HepG2 (cell line): Measurements from ENCODE around the gene COBLL1. TPM values are rescaled to one million over a fixed set of nuclear protein-coding genes. Genes with fewer than 3 reads are reported as not detected.
A peak's percentile ranks its signal among the peaks of the same experiment; 100 is the strongest.

ENCODE experiments used
- ARID3A ChIP-seq: IDR thresholded peaks from 2 replicates; pipeline ENCODE4 v1.6.1; 2012; ENCODE audit warnings: low read depth, low read length, improper control_type of control experiment
- ARNT ChIP-seq: fragments of 450-650 bp; IDR thresholded peaks from 2 replicates; pipeline ENCODE4 v1.6.1; 2017
- CCDC6 ChIP-seq: sonication (generic); formaldehyde crosslinking; IDR thresholded peaks from 2 replicates; pipeline ENCODE4 v1.8.1; 2022; ENCODE audit warnings: mild to moderate bottlenecking, missing genetic modification reagents, moderate library complexity
- CEBPG ChIP-seq: IDR thresholded peaks from 2 replicates; pipeline ENCODE4 v1.6.1; 2016
- EZH2 ChIP-seq: conservative IDR thresholded peaks from 2 replicates; pipeline ENCODE4 v1.6.1; 2012; ENCODE audit warnings: mild to moderate bottlenecking, low read depth, low read length, moderate library complexity
- HNF4A ChIP-seq: sonication (generic); formaldehyde crosslinking; IDR thresholded peaks from 2 replicates; pipeline ENCODE4 v1.4.0; 2020; ENCODE audit warnings: missing genetic modification reagents
- NCOA2 ChIP-seq: sonication (generic); formaldehyde crosslinking; IDR thresholded peaks from 2 replicates; pipeline ENCODE4 v1.8.0; 2022; ENCODE audit warnings: inconsistent platforms
- NR2F1 ChIP-seq, 2 experiments: fragments of 450-650 bp in 1 of 2; formaldehyde crosslinking in 1 of 2; IDR thresholded peaks; 2 replicates each; pipeline versions ENCODE4 v1.5.0 to v1.6.1; 2016 to 2020; ENCODE audit warnings: mild to moderate bottlenecking in 1 of 2, missing compliant biosample characterization in 1 of 2, missing genetic modification reagents in 1 of 2, moderate library complexity in 1 of 2
- POGK ChIP-seq: sonication (generic); formaldehyde crosslinking; conservative IDR thresholded peaks from 2 replicates; pipeline ENCODE4 v1.8.0; 2022; ENCODE audit warnings: mild to moderate bottlenecking, moderate library complexity, missing genetic modification reagents
- SKI ChIP-seq: fragments of 450-650 bp; IDR thresholded peaks from one replicate; pipeline ENCODE4 v1.6.1; 2018; ENCODE audit warnings: mild to moderate bottlenecking; ENCODE audit not compliant: partially characterized antibody
- SSRP1 ChIP-seq: IDR thresholded peaks from 2 replicates; pipeline ENCODE4 v1.6.1; 2016; ENCODE audit warnings: control low read depth
- ZBTB7A ChIP-seq: sonication (generic); formaldehyde crosslinking; IDR thresholded peaks from 2 replicates; pipeline ENCODE4 v1.8.0; 2022; ENCODE audit warnings: mild to moderate bottlenecking, missing genetic modification reagents
- ZMYM3 ChIP-seq: sonication (generic); formaldehyde crosslinking; IDR thresholded peaks from 2 replicates; pipeline ENCODE4 v1.5.1; 2020; ENCODE audit warnings: mild to moderate bottlenecking, missing genetic modification reagents
- ZNF101 ChIP-seq: sonication (generic); formaldehyde crosslinking; IDR thresholded peaks from 2 replicates; pipeline ENCODE4 v1.4.0; 2020; ENCODE audit warnings: mild to moderate bottlenecking, low read depth, missing genetic modification reagents, borderline replicate concordance
- ZNF280B ChIP-seq: sonication (generic); formaldehyde crosslinking; IDR thresholded peaks from 2 replicates; pipeline ENCODE4 v1.5.0; 2020; ENCODE audit warnings: missing genetic modification reagents, mild to moderate bottlenecking, borderline replicate concordance
- ZNF329 ChIP-seq: sonication (generic); formaldehyde crosslinking; IDR thresholded peaks from 2 replicates; pipeline ENCODE4 v1.9.0; 2021; ENCODE audit warnings: low read depth, mild to moderate bottlenecking, missing genetic modification reagents
- ZNF556 ChIP-seq: sonication (generic); formaldehyde crosslinking; IDR thresholded peaks from 2 replicates; pipeline ENCODE4 v1.4.0; 2020; ENCODE audit warnings: mild to moderate bottlenecking, missing genetic modification reagents, borderline replicate concordance
- ZNF7 ChIP-seq: IDR thresholded peaks from 2 replicates; pipeline ENCODE4 v1.6.1; 2016; ENCODE audit warnings: missing biosample characterization, missing genetic modification reagents
- ZNF737 ChIP-seq: sonication (generic); formaldehyde crosslinking; IDR thresholded peaks from 2 replicates; pipeline ENCODE4 v1.5.0; 2020; ENCODE audit warnings: missing genetic modification reagents, mild to moderate bottlenecking, borderline replicate concordance
- polyA plus RNA-seq, 8 experiments: library from polyadenylated mRNA; depleted of rRNA in 3 of 8; stranded (reverse) in 7 of 8; unstranded in 1 of 8; fragments of >200 nt; fragmentation: Illumina TruSeq in 4 of 8; extraction: Trizol in 4 of 8; gene quantifications; 2 replicates each; pipeline versions ENCODE4 v1.2.1 to v1.2.3, GENCODE V29; 2011 to 2016; ENCODE audit warnings: low read depth in 4 of 8, missing spikeins in 1 of 8, mixed read lengths in 1 of 8; ENCODE audit not compliant: insufficient read depth in 1 of 8
- total RNA-seq, 5 experiments: library from RNA; depleted of rRNA; stranded (reverse); fragments of >200 nt; fragmentation: Illumina TruSeq; extraction: Trizol; gene quantifications; 2 replicates each; pipeline ENCODE4 v1.2.3, GENCODE V29; 2016; ENCODE audit warnings: low read depth in 1 of 5
- TF ChIP-seq, protein P1 (sequence below): sonication (generic); formaldehyde crosslinking; IDR thresholded peaks from 2 replicates; pipeline ENCODE4 v1.4.0; 2020; ENCODE audit warnings: missing genetic modification reagents
- TF ChIP-seq, protein P2 (sequence below): sonication (generic); formaldehyde crosslinking; IDR thresholded peaks from 2 replicates; pipeline ENCODE4 v1.4.0; 2020; ENCODE audit warnings: missing genetic modification reagents, mild to moderate bottlenecking, borderline replicate concordance

Gene COBLL1
- total and polyA plus RNA-seq, 2 of the 13 experiments (the other 11 are each of a cell fraction or from before 2014, with no cell fraction given): 32.6 to 86.8 TPM

GRCh38 chr2:164757934-164758695, 83.5 kb downstream of the COBLL1 start (continued):
- no peak for TF ChIP-seq ZNF280B
- TF ChIP-seq ZNF556 (CRISPR knock-in tag): no peak
- TF ChIP-seq ZMYM3 (CRISPR knock-in tag): no peak
- TF ChIP-seq, protein P1, sequence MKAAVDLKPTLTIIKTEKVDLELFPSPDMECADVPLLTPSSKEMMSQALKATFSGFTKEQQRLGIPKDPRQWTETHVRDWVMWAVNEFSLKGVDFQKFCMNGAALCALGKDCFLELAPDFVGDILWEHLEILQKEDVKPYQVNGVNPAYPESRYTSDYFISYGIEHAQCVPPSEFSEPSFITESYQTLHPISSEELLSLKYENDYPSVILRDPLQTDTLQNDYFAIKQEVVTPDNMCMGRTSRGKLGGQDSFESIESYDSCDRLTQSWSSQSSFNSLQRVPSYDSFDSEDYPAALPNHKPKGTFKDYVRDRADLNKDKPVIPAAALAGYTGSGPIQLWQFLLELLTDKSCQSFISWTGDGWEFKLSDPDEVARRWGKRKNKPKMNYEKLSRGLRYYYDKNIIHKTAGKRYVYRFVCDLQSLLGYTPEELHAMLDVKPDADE: no peak
- TF ChIP-seq, protein P2, sequence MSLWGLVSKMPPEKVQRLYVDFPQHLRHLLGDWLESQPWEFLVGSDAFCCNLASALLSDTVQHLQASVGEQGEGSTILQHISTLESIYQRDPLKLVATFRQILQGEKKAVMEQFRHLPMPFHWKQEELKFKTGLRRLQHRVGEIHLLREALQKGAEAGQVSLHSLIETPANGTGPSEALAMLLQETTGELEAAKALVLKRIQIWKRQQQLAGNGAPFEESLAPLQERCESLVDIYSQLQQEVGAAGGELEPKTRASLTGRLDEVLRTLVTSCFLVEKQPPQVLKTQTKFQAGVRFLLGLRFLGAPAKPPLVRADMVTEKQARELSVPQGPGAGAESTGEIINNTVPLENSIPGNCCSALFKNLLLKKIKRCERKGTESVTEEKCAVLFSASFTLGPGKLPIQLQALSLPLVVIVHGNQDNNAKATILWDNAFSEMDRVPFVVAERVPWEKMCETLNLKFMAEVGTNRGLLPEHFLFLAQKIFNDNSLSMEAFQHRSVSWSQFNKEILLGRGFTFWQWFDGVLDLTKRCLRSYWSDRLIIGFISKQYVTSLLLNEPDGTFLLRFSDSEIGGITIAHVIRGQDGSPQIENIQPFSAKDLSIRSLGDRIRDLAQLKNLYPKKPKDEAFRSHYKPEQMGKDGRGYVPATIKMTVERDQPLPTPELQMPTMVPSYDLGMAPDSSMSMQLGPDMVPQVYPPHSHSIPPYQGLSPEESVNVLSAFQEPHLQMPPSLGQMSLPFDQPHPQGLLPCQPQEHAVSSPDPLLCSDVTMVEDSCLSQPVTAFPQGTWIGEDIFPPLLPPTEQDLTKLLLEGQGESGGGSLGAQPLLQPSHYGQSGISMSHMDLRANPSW: no peak
- TF ChIP-seq EZH2: no peak
- TF ChIP-seq NR2F1 (CRISPR knock-in tag; IDR thresholded peaks at IDR 0.05): no peak
- TF ChIP-seq SKI: no peak
- no peak for TF ChIP-seq ZNF329 (CRISPR knock-in tag)
- peak; percentile 90 for TF ChIP-seq CEBPG (CRISPR knock-in tag)
- peak; percentile 65; the same call in 1 of the 2 replicates for TF ChIP-seq ARID3A
- TF ChIP-seq HNF4A (CRISPR knock-in tag): no peak
- TF ChIP-seq ZNF7 (CRISPR knock-in tag): peak; percentile 83
- TF ChIP-seq CCDC6 (CRISPR knock-in tag): no peak
- TF ChIP-seq ZNF737: no peak
- TF ChIP-seq ZNF101 (CRISPR knock-in tag): no peak
- peak; percentile 11; the same call in 1 of the 2 replicates for TF ChIP-seq NCOA2 (CRISPR knock-in tag)
- no peak for TF ChIP-seq POGK (CRISPR knock-in tag)
- no peak for TF ChIP-seq ZBTB7A
- TF ChIP-seq ARNT: no peak
- TF ChIP-seq SSRP1 (CRISPR knock-in tag): no peak
